Right lobe of liver (tissue), 6 donors: ENCODE results near the gene PCK2. TPM values are rescaled to one million over a fixed set of nuclear protein-coding genes. Genes with fewer than 3 reads are reported as not detected.

ENCODE experiments used
- ATAC-seq, 4 donors: fragments of 200-7000 bp; cut with Tn5 transposase; one replicate each; pipeline ENCODE4 v1.9.1; 2020; ENCODE audit warnings: mild to moderate bottlenecking in 4 of 4, moderate library complexity in 4 of 4
- DNase-seq, 3 donors: peaks; one replicate each; pipeline ENCODE4 v3.0.0-alpha.2; 2020
- H3K27ac ChIP-seq, 3 donors: fragments of 200-600 bp; one replicate each; pipeline ENCODE4 v1.8.0; 2022
- H3K27me3 ChIP-seq, 2 donors: fragments of 200-600 bp; one replicate each; pipeline ENCODE4 v1.8.0; 2022
- H3K36me3 ChIP-seq, 4 donors: fragments of 200-600 bp; sonication (generic) in 1 of 4; one replicate each; pipeline versions ENCODE4 v1.5.1 to v1.8.0; 2017 to 2022; ENCODE audit warnings: control low read depth in 1 of 4
- H3K4me1 ChIP-seq, 4 donors: fragments of 200-600 bp; sonication (generic) in 1 of 4; one replicate each; pipeline versions ENCODE4 v1.5.1 to v1.8.0; 2017 to 2022; ENCODE audit warnings: control low read depth in 1 of 4
- H3K4me3 ChIP-seq, 3 donors: fragments of 200-600 bp; one replicate each; pipeline ENCODE4 v1.8.0; 2022
- H3K9me3 ChIP-seq, 4 donors: fragments of 200-600 bp; sonication (generic) in 1 of 4; one replicate each; pipeline versions ENCODE4 v1.5.1 to v1.8.0; 2017 to 2022; ENCODE audit warnings: control low read depth in 1 of 4
- POLR2A ChIP-seq: fragments of 450-650 bp; IDR thresholded peaks from one replicate; pipeline ENCODE4 v1.6.1; 2017; ENCODE audit warnings: antibody characterized with exemption, mild to moderate bottlenecking
- WGBS: methylation state at CpG from one replicate; pipeline ENCODE4 v1.1.6; 2018; ENCODE audit warnings: low coverage, low lambda C conversion rate; ENCODE audit not compliant: insufficient coverage; ENCODE audit errors: missing lambda C conversion rate; 5-methylcytosine and 5-hydroxymethylcytosine counted together
- intact Hi-C, 2 donors: fragments of 100-400 bp; cut with DNase I; formaldehyde crosslinking; loops; one replicate each; pipeline versions ENCODE4 v1.11.2 to v1.14.1; 2022
- total RNA-seq, 6 experiments: library from RNA; depleted of rRNA in 2 of 6; stranded (reverse); fragments of >200 nt in 2 of 6; fragmentation: NEBNext Ultra II Directional in 3 of 6; extraction: Animal tissue kit (Norgen Biotek cat#: 25700) in 3 of 6; gene quantifications; one replicate each; pipeline versions ENCODE4 v1.1.0 to v1.2.4, GENCODE V29; 2016 to 2023
- TF ChIP-seq, protein P1 (sequence below), 4 donors: fragments of 200-600 bp in 3 of 4; fragments of 450-650 bp in 1 of 4; IDR thresholded peaks; one replicate each; pipeline versions ENCODE4 v1.5.1 to v1.8.0; 2016 to 2022; ENCODE audit warnings: antibody characterized with exemption in 4 of 4, mild to moderate bottlenecking in 2 of 4
- donor health status: DM: no; HTN: yes; CAD: no.
- donor health status: DM: no; HTN: no; CAD: no.
- donor health status: DM: no; HTN: no; CAD: no.
- donor health status: DM: no; HTN: yes; CAD: no.
- donor health status: DM: no; HTN: yes; CAD: no.

PCK2 gene
- total RNA-seq, 6 experiments from 2014 or later, result 124 to 615 (median 240) TPM

DNA sequence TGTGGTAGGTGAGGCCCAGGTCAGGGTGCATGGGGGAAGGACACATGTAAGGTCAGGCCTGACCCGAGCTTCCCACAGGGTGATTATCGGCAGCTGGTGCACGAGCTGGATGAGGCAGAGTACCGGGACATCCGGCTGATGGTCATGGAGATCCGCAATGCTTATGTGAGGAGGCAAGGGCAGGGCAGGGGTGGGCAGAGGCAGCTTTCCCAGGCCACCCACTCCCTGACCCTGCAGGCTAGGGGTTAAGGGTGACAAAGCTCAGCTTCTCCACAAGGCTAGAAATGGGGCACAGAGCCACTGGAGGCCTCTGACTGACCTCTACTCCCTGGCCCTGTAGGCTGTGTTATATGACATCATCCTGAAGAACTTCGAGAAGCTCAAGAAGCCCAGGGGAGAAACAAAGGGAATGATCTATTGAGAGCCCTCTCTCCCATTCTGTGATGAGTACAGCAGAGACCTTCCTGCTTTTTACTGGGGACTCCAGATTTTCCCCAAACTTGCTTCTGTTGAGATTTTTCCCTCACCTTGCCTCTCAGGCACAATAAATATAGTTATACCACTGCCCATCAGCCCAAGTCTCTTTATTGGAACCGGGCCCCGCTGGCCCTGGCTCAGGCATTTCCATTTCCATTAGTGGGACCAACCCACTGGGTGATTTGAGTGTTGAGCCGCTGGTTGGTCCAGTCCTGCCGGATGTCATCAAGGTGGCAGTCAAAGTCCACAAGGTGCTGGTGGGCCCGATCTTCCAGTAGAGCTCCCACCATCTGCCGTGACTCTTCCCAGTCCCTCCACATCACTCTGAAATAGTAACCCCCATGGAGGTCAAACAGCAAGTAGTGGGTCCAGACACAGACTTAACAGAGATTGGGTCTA lies 44.5 kb downstream of the PCK2 start:
- no peak for ATAC-seq
- H3K4me3 ChIP-seq, result no peak overlapping the region
- H3K27me3 ChIP-seq, result no peaks in the 10 kb centered on the region
- no peaks in the 10 kb centered on the region for H3K9me3 ChIP-seq
- peaks cover 0 to 41% (median 6%) of the 10 kb centered on the region in 4 donors for H3K4me1 ChIP-seq
- WGBS, result 78% methylated on average over 10 of the region's 13 CpGs
- intact Hi-C loops, result no loop called here
- TF ChIP-seq, protein P1, sequence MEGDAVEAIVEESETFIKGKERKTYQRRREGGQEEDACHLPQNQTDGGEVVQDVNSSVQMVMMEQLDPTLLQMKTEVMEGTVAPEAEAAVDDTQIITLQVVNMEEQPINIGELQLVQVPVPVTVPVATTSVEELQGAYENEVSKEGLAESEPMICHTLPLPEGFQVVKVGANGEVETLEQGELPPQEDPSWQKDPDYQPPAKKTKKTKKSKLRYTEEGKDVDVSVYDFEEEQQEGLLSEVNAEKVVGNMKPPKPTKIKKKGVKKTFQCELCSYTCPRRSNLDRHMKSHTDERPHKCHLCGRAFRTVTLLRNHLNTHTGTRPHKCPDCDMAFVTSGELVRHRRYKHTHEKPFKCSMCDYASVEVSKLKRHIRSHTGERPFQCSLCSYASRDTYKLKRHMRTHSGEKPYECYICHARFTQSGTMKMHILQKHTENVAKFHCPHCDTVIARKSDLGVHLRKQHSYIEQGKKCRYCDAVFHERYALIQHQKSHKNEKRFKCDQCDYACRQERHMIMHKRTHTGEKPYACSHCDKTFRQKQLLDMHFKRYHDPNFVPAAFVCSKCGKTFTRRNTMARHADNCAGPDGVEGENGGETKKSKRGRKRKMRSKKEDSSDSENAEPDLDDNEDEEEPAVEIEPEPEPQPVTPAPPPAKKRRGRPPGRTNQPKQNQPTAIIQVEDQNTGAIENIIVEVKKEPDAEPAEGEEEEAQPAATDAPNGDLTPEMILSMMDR (IDR thresholded peaks at IDR 0.05), result no peak
- TF ChIP-seq POLR2A, result no peak
- no peak overlapping the region for H3K27ac ChIP-seq
- DNase-seq, result no peak
- H3K36me3 ChIP-seq, result peaks cover 0 to 23% (median 4%) of the 10 kb centered on the region in 4 donors

DNA sequence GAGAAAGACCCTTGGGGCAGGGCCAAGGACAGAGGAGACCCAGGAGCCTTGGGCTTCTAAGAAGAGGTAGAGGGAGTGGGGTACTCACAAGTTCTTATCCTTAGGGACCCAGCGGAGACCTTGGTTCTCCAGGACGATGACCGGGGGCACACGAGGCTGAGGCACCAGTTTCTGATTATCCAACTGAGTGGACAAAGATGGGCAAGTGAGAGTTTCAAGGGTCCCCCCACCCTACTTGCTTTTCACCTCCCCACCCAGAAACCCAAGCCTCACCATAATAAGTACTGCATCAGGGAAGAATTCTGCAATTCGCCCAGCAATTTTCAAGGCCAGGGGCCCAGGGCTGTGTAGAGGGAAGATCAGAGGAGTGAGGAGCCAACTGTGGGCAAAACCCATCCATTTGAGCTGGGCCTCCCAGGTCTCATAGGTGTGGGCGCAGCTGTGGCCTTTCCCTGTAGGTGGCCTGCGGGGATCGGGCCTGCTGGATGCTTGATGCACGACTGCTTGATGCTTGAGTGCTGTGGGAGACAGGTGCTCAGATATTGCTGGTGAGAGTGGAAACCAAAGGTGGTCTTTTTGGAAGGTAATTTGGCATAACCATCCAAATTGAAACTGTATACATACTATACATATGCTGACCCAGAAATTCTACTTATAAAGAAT lies 45.3 kb downstream of the PCK2 start:
- peak overlapping the region in 1 of 3 donors; percentile 34 for H3K27ac ChIP-seq
- ATAC-seq (no peak), DNase-seq (no peak)
- TF ChIP-seq, protein P1 (IDR thresholded peaks at IDR 0.05), result no peak
- no peak for TF ChIP-seq POLR2A
- H3K4me1 ChIP-seq, result peaks cover 0 to 41% (median 6%) of the 10 kb centered on the region in 4 donors
- 82% methylated on average over 5 of the region's 9 CpGs for WGBS
- no peaks in the 10 kb centered on the region for H3K27me3 ChIP-seq
- H3K4me3 ChIP-seq, result peak overlapping the region in 1 of 3 donors; percentile 75
- H3K9me3 ChIP-seq, result no peaks in the 10 kb centered on the region
- intact Hi-C loops, result no loop called here
- H3K36me3 ChIP-seq, result peaks cover 0 to 30% (median 6%) of the 10 kb centered on the region in 4 donors

DNA sequence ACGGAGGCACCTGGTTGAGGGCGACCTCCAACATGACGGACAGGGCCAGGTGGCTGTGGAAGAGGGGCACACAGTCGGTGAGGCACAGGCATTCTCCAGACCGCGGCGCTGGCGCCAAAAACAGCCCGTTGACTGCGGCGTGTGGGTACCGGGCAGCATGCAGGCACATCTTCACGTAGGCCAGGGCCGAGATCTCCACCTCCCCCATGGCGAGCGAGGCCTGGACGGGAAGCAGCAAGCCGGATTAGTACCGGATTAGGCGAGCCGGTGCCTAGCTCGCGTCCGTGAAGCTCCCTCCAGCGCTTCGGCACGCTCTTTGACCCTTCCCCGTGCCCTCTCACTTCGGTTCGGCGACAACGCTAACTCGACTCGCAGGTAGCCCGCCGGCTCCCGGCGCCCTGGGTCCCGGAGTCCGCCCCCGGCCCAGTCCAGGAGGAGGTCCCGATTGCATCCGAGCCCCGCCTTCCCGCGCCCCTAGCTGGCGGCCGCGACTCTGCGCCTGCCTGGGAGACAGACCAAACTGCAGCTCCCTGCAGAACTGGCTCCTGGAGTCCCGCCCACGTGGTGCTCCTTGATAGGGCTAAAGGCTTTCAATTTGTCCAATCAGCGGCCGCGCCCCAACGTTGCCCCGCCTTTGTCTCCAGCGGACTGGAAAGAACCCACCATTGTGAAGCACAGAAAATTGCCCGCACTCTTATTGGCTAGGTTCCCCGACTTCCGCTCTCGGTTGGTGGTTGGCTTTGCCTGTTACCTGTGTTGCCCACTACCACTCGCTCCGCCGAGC lies 47.2 kb downstream of the PCK2 start, which contains the start of gene EMC9:
EMC9 (minus strand) TSS at position 495 of the 784 bp plus-strand sequence; CDS start at position 208, 287 bp downstream.
- Histone ChIP-seq H3K4me3 (peak within 1 kb of the TSS; percentile 70 to 81 (median 75)), H3K9me3 (no peaks in the 10 kb centered on the region), H3K27me3 (no peaks in the 10 kb centered on the region), H3K27ac (peak within 1 kb of the TSS; percentile 57 to 81 (median 77)), H3K4me1 (peaks cover 0 to 47% (median 9%) of the 10 kb centered on the region in 4 donors), H3K36me3 (peaks cover 0 to 32% (median 6%) of the 10 kb centered on the region in 4 donors)
- WGBS, result under 1% methylated on average over 26 of the region's 65 CpGs
- TF ChIP-seq POLR2A, result peak; percentile 86
- TF ChIP-seq, protein P1 (IDR thresholded peaks at IDR 0.05), result peak; percentile 28 to 82 (median 41)
- intact Hi-C loops, result no loop called here
- peak; percentile 100 for DNase-seq
- peak; percentile 89 to 95 (median 92) for ATAC-seq

DNA sequence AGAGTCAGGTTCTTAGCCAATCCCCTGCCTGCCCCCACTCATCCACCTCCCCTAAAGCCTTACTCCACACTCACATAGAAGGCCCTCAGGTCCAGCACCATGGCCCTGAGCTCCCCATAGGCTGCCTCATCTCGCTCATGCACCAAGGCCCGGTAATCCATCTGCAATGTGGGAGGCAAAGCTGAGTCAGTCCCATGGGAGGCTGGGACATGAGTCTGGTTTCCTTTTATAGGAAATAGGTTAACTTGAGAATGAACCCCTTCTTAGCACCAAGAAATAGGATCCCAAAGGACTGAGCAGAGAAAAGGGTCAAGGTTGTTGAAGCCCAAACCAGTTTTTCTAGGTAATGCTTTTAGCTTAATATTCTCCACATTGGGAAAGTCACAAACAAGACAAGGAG lies 49.4 kb downstream of the PCK2 start:
- WGBS, result 100% methylated on average over 2 of the region's 2 CpGs
- no peaks in the 10 kb centered on the region for H3K9me3 ChIP-seq
- peaks cover 0 to 25% (median 5%) of the 10 kb centered on the region in 4 donors for H3K36me3 ChIP-seq
- H3K27me3 ChIP-seq, result no peaks in the 10 kb centered on the region
- peaks cover 0 to 39% (median 9%) of the 10 kb centered on the region in 4 donors for H3K4me1 ChIP-seq
- no peak for ATAC-seq
- intact Hi-C loops, result no loop called here
- no peak overlapping the region for H3K4me3 ChIP-seq
- no peak for TF ChIP-seq POLR2A
- TF ChIP-seq, protein P1 (IDR thresholded peaks at IDR 0.05), result no peak
- peak in 1 of 3 donors; percentile 23 for DNase-seq
- H3K27ac ChIP-seq, result no peak overlapping the region
